Activated CD8-positive, alpha-beta T cell treated with anti-CD3 and anti-CD28 coated beads for 36 hours (primary cell): ENCODE data around the gene ZBTB25. TPM values are rescaled to one million over a fixed set of nuclear protein-coding genes. Genes with fewer than 3 reads are reported as not detected.

Source experiments
- ATAC-seq: fragments of 200-7000 bp; cut with Tn5 transposase; one replicate; pipeline ENCODE4 v1.10.0; 2021; ENCODE audit warnings: mild to moderate bottlenecking, moderate library complexity
- CTCF ChIA-PET: fragments of 350-600 bp; sonication (Branson Sonifier 250); formaldehyde crosslinking; loops from one replicate; lab custom pipeline; 2021; ENCODE audit warnings: antibody characterized with exemption; lab: Charles Lee
- POLR2A ChIA-PET: fragments of 350-600 bp; sonication (Branson Sonifier 250); formaldehyde crosslinking; loops from one replicate; lab custom pipeline; 2021; ENCODE audit warnings: antibody characterized with exemption; lab: Charles Lee
- DNase-seq: peaks from one replicate; pipeline ENCODE4 v3.0.0-alpha.2; 2020
- H3K27ac Mint-ChIP-seq: one replicate; pipeline ENCODE4 v1.8.0; 2021; ENCODE audit warnings: mild to moderate bottlenecking, mixed read lengths
- H3K27me3 Mint-ChIP-seq: one replicate; pipeline ENCODE4 v1.8.0; 2021; ENCODE audit warnings: mixed read lengths
- H3K36me3 Mint-ChIP-seq: one replicate; pipeline ENCODE4 v1.8.0; 2021; ENCODE audit warnings: low read depth, mixed read lengths
- H3K4me1 Mint-ChIP-seq: one replicate; pipeline ENCODE4 v1.8.0; 2021; ENCODE audit warnings: low read depth, mixed read lengths
- H3K4me3 Mint-ChIP-seq: one replicate; pipeline ENCODE4 v1.8.0; 2021; ENCODE audit warnings: mild to moderate bottlenecking, moderate library complexity, mixed read lengths
- H3K9me3 Mint-ChIP-seq: one replicate; pipeline ENCODE4 v1.8.0; 2021; ENCODE audit warnings: mixed read lengths
- intact Hi-C: fragments of 100-400 bp; cut with micrococcal nuclease; formaldehyde crosslinking; loops from one replicate; pipeline ENCODE4 v1.10.0; 2022
- total RNA-seq, 2 experiments: library from RNA; stranded (reverse); gene quantifications; one replicate each; pipeline ENCODE4 v1.2.3, GENCODE V29; 2021
- TF ChIP-seq, protein P1 (sequence below): fragments of 200-600 bp; IDR thresholded peaks from one replicate; pipeline ENCODE4 v1.8.0; 2022; ENCODE audit warnings: antibody characterized with exemption, mild to moderate bottlenecking

The ZBTB25 gene
- total RNA-seq, 2 experiments from 2014 or later = 58.6 to 58.8 TPM

DNA sequence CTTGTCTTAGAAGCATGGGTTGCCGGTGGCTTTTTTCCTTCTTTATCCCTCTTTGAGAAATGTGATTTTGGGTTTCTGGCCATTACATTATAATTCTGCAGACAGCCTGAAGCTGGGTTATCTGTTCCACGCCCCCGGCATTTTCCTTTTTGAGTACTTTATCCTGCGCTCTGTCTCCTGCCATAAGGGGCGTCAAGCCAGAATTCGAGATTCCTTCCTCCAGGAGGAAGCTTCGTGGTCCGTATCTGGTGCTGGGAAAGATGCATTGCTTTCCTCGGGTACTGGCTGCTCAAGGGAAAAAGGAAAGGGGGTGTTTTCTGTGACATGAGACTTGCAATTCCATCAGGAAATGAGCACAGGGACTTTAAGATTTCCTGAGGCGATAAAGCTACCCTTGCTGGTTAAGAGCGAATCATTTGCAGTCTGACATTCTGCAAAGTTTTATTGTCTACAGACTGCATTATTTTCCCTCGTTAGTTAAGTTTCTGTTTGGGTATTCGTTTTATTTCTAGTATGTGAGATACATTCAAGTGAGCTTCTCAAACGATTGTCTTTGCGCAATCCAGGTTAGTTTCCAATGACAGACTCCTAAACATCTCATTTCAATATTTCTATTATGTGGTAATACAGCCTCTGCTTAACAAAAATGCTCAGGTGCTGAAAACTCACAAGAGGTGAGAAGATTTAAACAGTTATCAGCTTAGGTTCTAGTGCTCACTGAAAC is 37.6 kb downstream of the ZBTB25 start:
- peak overlapping the region; percentile 50 for H3K27ac Mint-ChIP-seq

DNA sequence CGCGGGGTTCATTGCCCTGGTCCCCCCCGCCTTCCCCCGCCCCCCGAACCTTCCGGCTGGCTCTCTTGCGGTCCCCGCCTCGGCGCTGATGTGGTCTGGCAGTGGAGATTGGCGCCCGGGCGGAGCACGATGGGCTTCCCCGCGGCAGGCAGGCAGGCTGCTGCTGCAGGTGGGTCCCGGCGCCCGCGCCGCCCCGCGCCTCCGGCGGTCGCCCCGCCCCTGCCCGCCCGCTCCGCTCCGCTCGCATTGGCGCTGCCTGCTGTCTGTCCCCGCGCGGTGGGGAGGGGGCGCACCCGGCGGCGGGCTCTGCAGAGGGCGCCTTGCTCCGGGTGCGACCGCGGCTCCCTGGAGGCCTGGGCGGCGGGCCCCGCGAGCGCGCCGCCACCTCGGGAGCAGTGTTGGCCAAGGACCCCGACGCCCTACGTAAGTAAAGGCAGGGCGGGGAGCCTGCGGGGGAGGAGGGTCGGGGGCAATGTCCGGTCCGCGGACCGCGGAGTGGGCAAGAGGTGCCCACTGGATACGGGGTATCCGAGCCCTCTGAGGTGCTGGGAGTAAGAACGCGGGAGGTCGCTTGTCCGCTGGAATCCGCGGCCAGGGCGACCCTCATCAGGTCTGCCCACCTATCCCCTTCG is 38.3 kb downstream of the ZBTB25 start, which contains the start of gene AKAP5:
Gene AKAP5, plus strand, starts transcription at position 309 of the 632 bp plus-strand sequence. CDS start 2,896 bp downstream, outside the sequence.
- POLR2A ChIA-PET = interaction anchor here (1.2 to 2.4 kb wide), 4 partner anchors 11 to 78 kb away, joined by 3 to 11 read pairs (median 6); partner anchors contain the start of genes ZBTB1 and ZBTB25
- H3K27me3 Mint-ChIP-seq = no peaks in the 10 kb centered on the region
- peak within 1 kb of the TSS; percentile 71 for H3K4me3 Mint-ChIP-seq
- DNase-seq (peak; percentile 70), ATAC-seq (peak; percentile 85)
- CTCF ChIA-PET = interaction anchor here (0.8 to 5.7 kb wide), 10 partner anchors 13 to 172 kb away, joined by 3 to 26 read pairs (median 4); no protein-coding TSS in a partner anchor
- TF ChIP-seq, protein P1, sequence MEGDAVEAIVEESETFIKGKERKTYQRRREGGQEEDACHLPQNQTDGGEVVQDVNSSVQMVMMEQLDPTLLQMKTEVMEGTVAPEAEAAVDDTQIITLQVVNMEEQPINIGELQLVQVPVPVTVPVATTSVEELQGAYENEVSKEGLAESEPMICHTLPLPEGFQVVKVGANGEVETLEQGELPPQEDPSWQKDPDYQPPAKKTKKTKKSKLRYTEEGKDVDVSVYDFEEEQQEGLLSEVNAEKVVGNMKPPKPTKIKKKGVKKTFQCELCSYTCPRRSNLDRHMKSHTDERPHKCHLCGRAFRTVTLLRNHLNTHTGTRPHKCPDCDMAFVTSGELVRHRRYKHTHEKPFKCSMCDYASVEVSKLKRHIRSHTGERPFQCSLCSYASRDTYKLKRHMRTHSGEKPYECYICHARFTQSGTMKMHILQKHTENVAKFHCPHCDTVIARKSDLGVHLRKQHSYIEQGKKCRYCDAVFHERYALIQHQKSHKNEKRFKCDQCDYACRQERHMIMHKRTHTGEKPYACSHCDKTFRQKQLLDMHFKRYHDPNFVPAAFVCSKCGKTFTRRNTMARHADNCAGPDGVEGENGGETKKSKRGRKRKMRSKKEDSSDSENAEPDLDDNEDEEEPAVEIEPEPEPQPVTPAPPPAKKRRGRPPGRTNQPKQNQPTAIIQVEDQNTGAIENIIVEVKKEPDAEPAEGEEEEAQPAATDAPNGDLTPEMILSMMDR = no peak
- no peaks in the 10 kb centered on the region for H3K9me3 Mint-ChIP-seq
- peaks cover 18% of the 10 kb centered on the region for H3K36me3 Mint-ChIP-seq
- intact Hi-C loops = no loop called here
- peaks cover 39% of the 10 kb centered on the region for H3K4me1 Mint-ChIP-seq
- peak within 1 kb of the TSS; percentile 73 for H3K27ac Mint-ChIP-seq

More for the DNA sequence above, 37.6 kb downstream of the ZBTB25 start:
- no peak for DNase-seq
- POLR2A ChIA-PET = interaction anchor here (1.0 to 2.4 kb wide), 7 partner anchors 11 to 127 kb away, joined by 3 to 11 read pairs (median 3); partner anchors contain the start of genes ZBTB1 and ZBTB25
- Mint-ChIP-seq H3K27me3 (no peaks in the 10 kb centered on the region), H3K36me3 (peaks cover 16% of the 10 kb centered on the region), H3K4me1 (peaks cover 39% of the 10 kb centered on the region), H3K4me3 (peak overlapping the region; percentile 71), H3K9me3 (no peaks in the 10 kb centered on the region)
- intact Hi-C loops = no loop called here
- TF ChIP-seq, protein P1 = no peak
- CTCF ChIA-PET = interaction anchor here (0.8 to 5.7 kb wide), 8 partner anchors 12 to 122 kb away, joined by 3 to 26 read pairs (median 4); no protein-coding TSS in a partner anchor
- ATAC-seq = no peak

DNA sequence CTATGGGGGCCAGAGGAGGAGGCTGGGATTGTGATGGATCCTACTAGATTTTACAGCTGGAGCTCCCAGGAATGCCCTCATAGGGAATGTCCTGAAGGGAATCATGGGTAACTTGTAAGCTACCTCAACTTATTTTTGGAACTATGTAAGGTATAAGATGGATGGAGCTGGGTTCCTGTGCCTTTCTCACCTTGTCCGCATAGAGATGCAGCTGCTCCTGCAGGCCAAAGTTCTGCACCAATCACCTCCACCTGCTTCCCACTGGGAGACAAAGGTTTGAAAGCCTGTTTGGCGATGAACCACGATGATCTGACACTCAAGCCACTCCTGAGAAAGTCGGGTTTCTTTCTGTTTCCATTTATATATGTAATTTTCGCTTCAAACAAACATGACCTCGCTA is 39.0 kb downstream of the ZBTB25 start:
- TF ChIP-seq, protein P1 = no peak
- no peaks in the 10 kb centered on the region for H3K9me3 Mint-ChIP-seq
- ATAC-seq = no peak

DNA sequence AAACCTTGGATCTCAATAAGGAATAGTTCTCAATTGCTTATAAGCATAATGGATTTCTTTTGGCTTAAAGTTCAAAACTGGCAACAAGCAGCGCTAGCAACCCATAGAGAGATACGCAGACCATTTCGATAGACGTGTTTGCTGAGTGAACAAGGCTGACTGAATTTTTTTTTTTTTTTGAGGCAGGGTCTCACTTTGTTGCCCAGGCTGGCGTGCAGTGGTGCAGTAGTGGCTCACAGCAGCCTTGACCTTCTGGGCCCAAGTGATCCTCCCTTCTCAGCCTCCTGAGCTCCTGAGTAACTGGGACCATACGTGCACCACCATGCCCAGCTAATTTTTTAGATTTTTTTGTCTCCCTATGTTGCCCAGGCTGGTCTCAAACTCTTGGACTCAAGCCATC is 39.8 kb downstream of the ZBTB25 start:
- Mint-ChIP-seq H3K9me3 (no peaks in the 10 kb centered on the region), H3K4me1 (peaks cover 40% of the 10 kb centered on the region), H3K36me3 (peaks cover 31% of the 10 kb centered on the region), H3K27ac (no peak overlapping the region), H3K27me3 (no peaks in the 10 kb centered on the region), H3K4me3 (no peak overlapping the region)
- POLR2A ChIA-PET = interaction anchor here (0.8 to 1.9 kb wide), 5 partner anchors 12 to 58 kb away, joined by 3 to 9 read pairs (median 4); no protein-coding TSS in a partner anchor
- TF ChIP-seq, protein P1 = no peak
- DNase-seq (no peak), ATAC-seq (no peak)
- intact Hi-C loops = no loop called here
- CTCF ChIA-PET = interaction anchor here (1.5 to 5.7 kb wide), 6 partner anchors 12 to 173 kb away, joined by 3 to 26 read pairs (median 6); no protein-coding TSS in a partner anchor

More for the DNA sequence above, 39.0 kb downstream of the ZBTB25 start:
- Mint-ChIP-seq H3K27me3 (no peaks in the 10 kb centered on the region), H3K4me1 (peaks cover 38% of the 10 kb centered on the region), H3K4me3 (peak overlapping the region; percentile 71), H3K27ac (peak overlapping the region; percentile 73), H3K36me3 (peaks cover 24% of the 10 kb centered on the region)
- intact Hi-C loops = no loop called here
- ChIA-PET POLR2A (interaction anchor here (0.8 to 1.9 kb wide), 4 partner anchors 11 to 57 kb away, joined by 3 to 9 read pairs (median 4); no protein-coding TSS in a partner anchor), CTCF (interaction anchor here (0.8 to 5.7 kb wide), 8 partner anchors 13 to 172 kb away, joined by 3 to 26 read pairs (median 4); no protein-coding TSS in a partner anchor)
- DNase-seq = no peak
